ENCODE measurements around the gene SPTBN1. TPM values are rescaled to one million over a fixed set of nuclear protein-coding genes. Genes with fewer than 3 reads are reported as not detected.

The SPTBN1 gene
- total and polyA plus RNA-seq, 5 experiments from 2014 or later = 15.9 to 190 (median 80.4) TPM

GRCh38 chr2:54639609-54640008 is 183.5 kb downstream of the SPTBN1 start:
- Mint-ChIP-seq H3K36me3 (peaks cover 7 to 94% (median 20%) of the 10 kb centered on the region in 3 donors), H3K9me3 (no peaks in the 10 kb centered on the region), H3K4me3 (no peak overlapping the region), H3K27ac (peak overlapping the region in 9 of 10 donors; percentile 2 to 87 (median 58)), H3K27me3 (no peaks in the 10 kb centered on the region), H3K4me1 (peaks cover 20 to 32% (median 31%) of the 10 kb centered on the region in 4 donors)
- POLR2A ChIA-PET = interaction anchor here (1.3 kb wide), 1 partner anchor 73 kb away, joined by 3 read pairs; no protein-coding TSS in a partner anchor
- DNase-seq (no peak), ATAC-seq (no peak)

GRCh38 chr2:54640834-54641540 is 184.9 kb downstream of the SPTBN1 start:
- DNase-seq (no peak), ATAC-seq (no peak)
- peak overlapping the region in 6 of 10 donors; percentile 2 to 70 (median 42) for H3K27ac Mint-ChIP-seq
- H3K9me3 Mint-ChIP-seq = no peaks in the 10 kb centered on the region
- POLR2A ChIA-PET = interaction anchor here (1.3 kb wide), 1 partner anchor 75 kb away, joined by 3 read pairs; no protein-coding TSS in a partner anchor
- H3K36me3 Mint-ChIP-seq = peaks cover 0 to 94% (median 30%) of the 10 kb centered on the region in 3 donors
- H3K4me1 Mint-ChIP-seq = peaks cover 10 to 22% (median 20%) of the 10 kb centered on the region in 4 donors
- H3K27me3 Mint-ChIP-seq = no peaks in the 10 kb centered on the region
- H3K4me3 Mint-ChIP-seq = no peak overlapping the region

GRCh38 chr2:54641988-54642387 is 185.9 kb downstream of the SPTBN1 start:
- Mint-ChIP-seq H3K27me3 (no peaks in the 10 kb centered on the region), H3K9me3 (no peaks in the 10 kb centered on the region), H3K4me1 (peaks cover 9 to 21% (median 17%) of the 10 kb centered on the region in 4 donors), H3K4me3 (no peak overlapping the region), H3K36me3 (peaks cover 0 to 96% (median 34%) of the 10 kb centered on the region in 3 donors), H3K27ac (peak overlapping the region in 7 of 10 donors; percentile 57 to 89 (median 79))
- DNase-seq = no peak
- no peak for ATAC-seq
- POLR2A ChIA-PET = interaction anchor here (1.0 to 1.1 kb wide), 2 partner anchors 35 to 83 kb away, joined by 3 read pairs; no protein-coding TSS in a partner anchor

GRCh38 chr2:54642677-54643430 is 186.7 kb downstream of the SPTBN1 start:
- ATAC-seq (no peak), DNase-seq (no peak)
- no peaks in the 10 kb centered on the region for H3K9me3 Mint-ChIP-seq
- H3K27me3 Mint-ChIP-seq = no peaks in the 10 kb centered on the region
- peak overlapping the region in 9 of 10 donors; percentile 0 to 81 (median 41) for H3K27ac Mint-ChIP-seq
- peaks cover 9 to 21% (median 15%) of the 10 kb centered on the region in 4 donors for H3K4me1 Mint-ChIP-seq
- H3K4me3 Mint-ChIP-seq = no peak overlapping the region
- POLR2A ChIA-PET = interaction anchor here (0.7 to 1.1 kb wide), 4 partner anchors 36 to 84 kb away, joined by 3 to 4 read pairs (median 3); no protein-coding TSS in a partner anchor
- H3K36me3 Mint-ChIP-seq = peaks cover 0 to 97% (median 38%) of the 10 kb centered on the region in 3 donors

- Mint-ChIP-seq H3K9me3 (no peaks in the 10 kb centered on the region), H3K4me3 (no peak overlapping the region), H3K4me1 (peaks cover 2 to 16% (median 9%) of the 10 kb centered on the region in 4 donors), H3K27ac (no peak overlapping the region), H3K27me3 (no peaks in the 10 kb centered on the region), H3K36me3 (peaks cover 6 to 98% (median 43%) of the 10 kb centered on the region in 3 donors)
- no peak for DNase-seq
- POLR2A ChIA-PET = no interaction called here
- no peak for ATAC-seq
Measured at GRCh38 chr2:54644236-54644635, 188.1 kb downstream of the SPTBN1 start.

- POLR2A ChIA-PET = interaction anchor here (1.0 kb wide), 1 partner anchor 20 kb away, joined by 3 read pairs; no protein-coding TSS in a partner anchor
- Mint-ChIP-seq H3K36me3 (peaks cover 6 to 98% (median 49%) of the 10 kb centered on the region in 3 donors), H3K27ac (peak overlapping the region in 3 of 10 donors; percentile 24 to 67 (median 51)), H3K27me3 (no peaks in the 10 kb centered on the region), H3K4me1 (peaks cover 0 to 7% (median 6%) of the 10 kb centered on the region in 4 donors), H3K9me3 (no peaks in the 10 kb centered on the region), H3K4me3 (no peak overlapping the region)
- no peak for ATAC-seq
- DNase-seq = no peak
Measured at GRCh38 chr2:54646170-54646927, 190.2 kb downstream of the SPTBN1 start.

- Mint-ChIP-seq H3K36me3 (peaks cover 6 to 99% (median 59%) of the 10 kb centered on the region in 3 donors), H3K4me1 (peaks cover 0 to 9% (median 4%) of the 10 kb centered on the region in 4 donors), H3K4me3 (no peak overlapping the region), H3K9me3 (no peaks in the 10 kb centered on the region), H3K27me3 (no peaks in the 10 kb centered on the region), H3K27ac (peak overlapping the region in 5 of 10 donors; percentile 13 to 55 (median 35))
- ATAC-seq (no peak), DNase-seq (no peak)
- POLR2A ChIA-PET = no interaction called here
Measured at GRCh38 chr2:54648256-54648655, 192.1 kb downstream of the SPTBN1 start.

- POLR2A ChIA-PET = no interaction called here
- peaks cover 6 to 99% (median 56%) of the 10 kb centered on the region in 3 donors for H3K36me3 Mint-ChIP-seq
- no peaks in the 10 kb centered on the region for H3K9me3 Mint-ChIP-seq
Measured at GRCh38 chr2:54649191-54649590, 193.1 kb downstream of the SPTBN1 start.

GRCh38 chr2:54649633-54650032 is 193.5 kb downstream of the SPTBN1 start:
- Mint-ChIP-seq H3K36me3 (peaks cover 6 to 99% (median 55%) of the 10 kb centered on the region in 3 donors), H3K9me3 (no peaks in the 10 kb centered on the region), H3K4me1 (peaks cover 0 to 9% (median 4%) of the 10 kb centered on the region in 4 donors), H3K27me3 (no peaks in the 10 kb centered on the region), H3K27ac (peak overlapping the region in 3 of 10 donors; percentile 29 to 67 (median 61)), H3K4me3 (no peak overlapping the region)
- DNase-seq = no peak
- POLR2A ChIA-PET = no interaction called here
- no peak for ATAC-seq

More at GRCh38 chr2:54649191-54649590, 193.1 kb downstream of the SPTBN1 start:
- DNase-seq = no peak
- Mint-ChIP-seq H3K4me1 (peaks cover 0 to 9% (median 4%) of the 10 kb centered on the region in 4 donors), H3K4me3 (no peak overlapping the region), H3K27ac (peak overlapping the region in 7 of 10 donors; percentile 24 to 67 (median 44)), H3K27me3 (no peaks in the 10 kb centered on the region)
- no peak for ATAC-seq

- POLR2A ChIA-PET = no interaction called here
- Mint-ChIP-seq H3K4me1 (peaks cover 0 to 9% (median 4%) of the 10 kb centered on the region in 4 donors), H3K36me3 (peaks cover 11 to 99% (median 51%) of the 10 kb centered on the region in 3 donors), H3K27me3 (no peaks in the 10 kb centered on the region), H3K9me3 (no peaks in the 10 kb centered on the region), H3K27ac (peak overlapping the region in 2 of 10 donors; percentile 24 to 45), H3K4me3 (no peak overlapping the region)
- ATAC-seq = no peak
- no peak for DNase-seq
Measured at GRCh38 chr2:54650612-54651011, 194.5 kb downstream of the SPTBN1 start.

- Mint-ChIP-seq H3K36me3 (peaks cover 16 to 99% (median 52%) of the 10 kb centered on the region in 3 donors), H3K9me3 (no peaks in the 10 kb centered on the region), H3K27ac (peak overlapping the region in 3 of 10 donors; percentile 27 to 65 (median 45))
Measured at GRCh38 chr2:54651291-54651690, 195.2 kb downstream of the SPTBN1 start.

GRCh38 chr2:54652540-54652939 is 196.4 kb downstream of the SPTBN1 start:
- H3K4me1 Mint-ChIP-seq = peaks cover 0 to 9% (median 4%) of the 10 kb centered on the region in 4 donors
- POLR2A ChIA-PET = no interaction called here
- peaks cover 16 to 98% (median 49%) of the 10 kb centered on the region in 3 donors for H3K36me3 Mint-ChIP-seq
- H3K27ac Mint-ChIP-seq = peak overlapping the region in 6 of 10 donors; percentile 1 to 88 (median 41)
- H3K27me3 Mint-ChIP-seq = no peaks in the 10 kb centered on the region
- H3K4me3 Mint-ChIP-seq = no peak overlapping the region
- no peaks in the 10 kb centered on the region for H3K9me3 Mint-ChIP-seq
- ATAC-seq (no peak), DNase-seq (no peak)

More at GRCh38 chr2:54651291-54651690, 195.2 kb downstream of the SPTBN1 start:
- Mint-ChIP-seq H3K27me3 (no peaks in the 10 kb centered on the region), H3K4me3 (no peak overlapping the region), H3K4me1 (peaks cover 0 to 9% (median 4%) of the 10 kb centered on the region in 4 donors)
- no peak for DNase-seq
- no peak for ATAC-seq
- POLR2A ChIA-PET = no interaction called here
